HG03159 (cell line): Measurements from ENCODE around the gene MAPKAPK2.
"Not testable (repeated sequence)": the region's sequence is repeated elsewhere in the genome, so short reads cannot be mapped to it uniquely, and the experiment has no call there.

Source experiments
- ATAC-seq: cut with Tn5 transposase; IDR thresholded peaks from one replicate; pipeline ENCODE4 v1.9.1; 2021; ENCODE audit warnings: mild to moderate bottlenecking, moderate library complexity; ENCODE audit not compliant: unreplicated experiment

The MAPKAPK2 gene

DNA sequence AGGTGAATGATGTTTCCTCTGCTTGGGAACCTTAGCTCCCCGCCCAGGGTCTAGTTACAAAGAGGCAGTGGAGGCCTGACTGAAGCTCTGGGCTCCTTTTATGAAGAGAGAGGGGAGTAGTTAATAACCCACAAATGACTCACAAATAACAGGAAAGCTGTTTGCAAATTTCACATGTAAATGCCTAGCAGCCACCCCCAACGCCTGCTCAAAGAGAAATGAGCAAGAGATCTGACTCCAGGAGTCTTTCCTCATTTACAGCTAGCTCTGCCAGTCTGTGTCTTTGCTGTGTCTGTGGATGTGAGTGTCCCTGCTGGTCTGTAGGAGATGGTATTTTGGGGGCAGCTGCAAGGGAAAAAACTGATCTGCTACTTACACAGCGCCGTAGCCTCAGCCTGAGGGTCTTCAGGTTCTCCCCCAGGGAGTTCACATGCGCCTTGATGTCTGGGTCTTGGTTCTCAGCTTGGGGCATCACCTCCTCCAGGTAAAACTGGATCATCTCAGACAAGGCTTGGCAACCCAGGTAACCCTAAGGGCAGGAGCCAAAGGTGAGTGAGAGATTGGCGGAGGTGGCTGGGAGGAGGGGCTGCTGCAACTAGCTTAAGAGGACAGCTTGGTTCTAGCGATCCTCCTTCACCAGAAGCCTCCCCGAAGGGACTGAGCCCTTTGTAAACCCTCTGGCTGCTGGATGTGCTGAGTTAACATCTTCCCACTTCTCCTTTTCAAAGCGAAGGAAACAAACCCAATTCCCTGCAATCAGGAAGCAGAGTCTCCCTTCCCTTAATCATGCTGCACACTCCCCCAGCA is 86.0 kb downstream of the MAPKAPK2 start, which contains the start of gene IL19:
IL19 (plus strand) TSS at position 243 of the 807 bp plus-strand sequence. CDS start 65,890 bp downstream, outside the sequence.
- ATAC-seq, result no peak

- ATAC-seq, result no peak
Observed at GRCh38 chr1:206771338-206771692, 86.6 kb downstream of the MAPKAPK2 start.

DNA sequence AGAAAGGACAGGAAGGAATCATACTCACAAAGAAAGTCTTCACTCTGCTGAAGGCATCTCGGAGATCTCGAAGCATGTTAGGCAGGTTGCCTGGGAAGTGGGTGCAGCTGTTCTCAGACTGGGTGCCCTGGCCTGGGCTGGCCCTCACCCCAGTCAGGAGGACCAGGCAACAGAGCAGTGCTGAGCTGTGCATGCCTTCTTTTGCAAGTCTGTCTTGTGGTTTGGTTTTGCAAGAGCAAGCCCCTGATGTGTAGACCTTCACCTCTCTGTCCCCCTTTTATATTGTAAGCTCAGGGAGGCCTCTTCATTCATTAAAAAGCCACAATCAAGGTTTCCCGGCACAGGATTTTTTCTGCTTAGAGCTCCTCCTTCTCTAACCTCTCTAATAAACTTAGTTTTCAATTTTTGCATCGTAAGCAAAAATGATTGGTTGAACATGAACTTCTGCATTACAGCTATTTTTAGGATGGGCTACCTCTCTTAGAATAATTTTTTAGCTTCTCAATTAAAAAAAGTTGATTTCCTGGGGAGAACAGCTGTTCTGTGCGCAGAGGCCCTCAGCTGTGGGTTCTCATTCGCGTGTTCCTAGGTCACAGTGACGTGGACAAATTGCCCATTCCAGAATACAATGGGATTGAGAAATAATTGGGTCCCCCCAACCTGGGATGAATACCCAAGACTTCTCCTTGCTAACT is 87.7 kb downstream of the MAPKAPK2 start, which contains the start of gene IL10:
IL10 (minus strand) TSS at position 252 of the 695 bp plus-strand sequence; CDS start at position 193, 59 bp downstream.
- no peak for ATAC-seq

DNA sequence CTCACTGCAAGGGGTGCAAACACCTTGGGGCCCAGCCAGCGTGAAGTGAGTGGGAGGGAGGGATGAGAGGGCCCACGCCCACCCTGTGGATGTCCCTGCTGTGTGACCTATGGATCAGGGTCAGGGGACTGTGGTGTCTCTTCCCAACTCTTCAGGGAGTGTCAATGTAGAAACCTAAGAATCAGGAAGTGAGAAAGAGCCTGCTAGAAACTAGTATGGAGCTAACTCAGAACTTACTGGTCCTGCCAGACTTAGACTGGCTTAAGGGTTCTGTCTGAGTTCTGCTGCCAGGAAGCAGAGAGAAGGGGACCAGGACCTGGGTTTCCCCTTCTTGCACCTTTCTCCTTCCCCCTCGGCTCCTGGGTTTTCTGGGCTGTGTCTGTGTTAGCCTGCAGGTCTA is 89.4 kb downstream of the MAPKAPK2 start:
- no peak for ATAC-seq

GRCh38 chr1:206776229-206776628 is 91.5 kb downstream of the MAPKAPK2 start:
- no peak for ATAC-seq

- ATAC-seq, result no peak
Observed at GRCh38 chr1:206778031-206778430, 93.3 kb downstream of the MAPKAPK2 start.

- not testable (repeated sequence) for ATAC-seq
Observed at GRCh38 chr1:206778911-206779310, 94.2 kb downstream of the MAPKAPK2 start.

GRCh38 chr1:206779638-206780037 is 94.9 kb downstream of the MAPKAPK2 start:
- ATAC-seq, result no peak

GRCh38 chr1:206782448-206782847 is 97.7 kb downstream of the MAPKAPK2 start:
- peak; percentile 45 for ATAC-seq

DNA sequence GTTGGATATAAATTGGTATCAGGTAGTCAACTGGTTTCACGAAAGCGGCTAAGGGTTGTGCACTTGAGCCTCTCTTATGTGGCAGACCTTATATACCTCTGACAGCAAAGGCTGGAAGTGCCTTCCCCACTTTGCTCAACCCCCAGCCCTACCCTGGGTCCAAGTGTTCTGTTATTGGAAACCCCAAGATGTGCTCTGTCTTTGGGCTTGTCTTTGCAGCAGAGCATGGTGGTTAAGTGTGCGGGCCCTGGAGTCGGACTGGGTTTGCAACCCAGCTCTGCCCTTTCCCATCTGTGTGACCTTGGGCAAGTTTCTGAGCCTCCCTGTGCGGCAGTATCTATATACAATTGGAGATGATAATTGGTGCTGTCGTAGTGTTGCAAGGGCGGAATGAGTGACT is 98.8 kb downstream of the MAPKAPK2 start:
- ATAC-seq, result no peak
